SH-SY5Y (cell line): Measurements from ENCODE around the gene MACIR.

Experiments
- GATA2 ChIP-seq: IDR thresholded peaks from 2 replicates; pipeline ENCODE4 v1.6.1; 2011; ENCODE audit warnings: mild to moderate bottlenecking, low read depth, low read length
- GATA3 ChIP-seq: IDR thresholded peaks from 2 replicates; pipeline ENCODE4 v1.6.1; 2011; ENCODE audit warnings: low read depth, mild to moderate bottlenecking, low read length, moderate library complexity

- no peak for TF ChIP-seq GATA2
- TF ChIP-seq GATA3 = no peak
Observed at GRCh38 chr5:103224118-103224893, 34.3 kb upstream of the MACIR start.
